ENCODE data around the gene AK5.

AK5 gene

GRCh38 chr1:77459881-77460280 lies 178.1 kb downstream of the AK5 start:
- H3K9me3 ChIP-seq (ENCODE audit: insufficient read depth, low read length): no peaks in the 10 kb centered on the region
- no peaks in the 10 kb centered on the region for H3F3A ChIP-seq (ENCODE audit: insufficient read depth)
- no peak overlapping the region for H3K9ac ChIP-seq (ENCODE audit: low read length)
- no peaks in the 10 kb centered on the region for H4K20me1 ChIP-seq (ENCODE audit: low read depth, low read length)
- H3K79me2 ChIP-seq (ENCODE audit: insufficient read depth, low read length): no peaks in the 10 kb centered on the region
- H3K27me3 ChIP-seq (ENCODE audit: low read length): no peaks in the 10 kb centered on the region
- H3K36me3 ChIP-seq (ENCODE audit: low read length): no peaks in the 10 kb centered on the region
- H3K27ac ChIP-seq (ENCODE audit: low read depth, low read length): no peak overlapping the region
- no peak overlapping the region for H2AFZ ChIP-seq (ENCODE audit: low read depth, low read length, severe bottlenecking)
- H3K4me2 ChIP-seq (ENCODE audit: low read depth, low read length, poor library complexity, severe bottlenecking): no peak overlapping the region
- no peaks in the 10 kb centered on the region for H3K9me2 ChIP-seq (replicated peaks; ENCODE audit: insufficient read depth, low read length)
- TF ChIP-seq EZH2phosphoT487 (conservative IDR thresholded peaks at IDR 0.05; ENCODE audit: low read length) (no peak), CTCF (IDR thresholded peaks at IDR 0.05; ENCODE audit: insufficient read depth, low read length, poor library complexity, severe bottlenecking) (no peak)
- no peak overlapping the region for H3K4me3 ChIP-seq (ENCODE audit: insufficient read depth, low read length, poor library complexity, severe bottlenecking)

- Histone ChIP-seq H3F3A (ENCODE audit: insufficient read depth) (no peaks in the 10 kb centered on the region), H3K9ac (ENCODE audit: low read length) (no peak overlapping the region), H2AFZ (ENCODE audit: low read depth, low read length, severe bottlenecking) (no peak overlapping the region), H3K9me3 (ENCODE audit: insufficient read depth, low read length) (no peaks in the 10 kb centered on the region), H3K9me2 (replicated peaks; ENCODE audit: insufficient read depth, low read length) (no peaks in the 10 kb centered on the region), H4K20me1 (ENCODE audit: low read depth, low read length) (no peaks in the 10 kb centered on the region), H3K27me3 (ENCODE audit: low read length) (no peaks in the 10 kb centered on the region), H3K27ac (ENCODE audit: low read depth, low read length) (no peak overlapping the region), H3K79me2 (ENCODE audit: insufficient read depth, low read length) (no peaks in the 10 kb centered on the region), H3K36me3 (ENCODE audit: low read length) (no peaks in the 10 kb centered on the region), H3K4me3 (ENCODE audit: insufficient read depth, low read length, poor library complexity, severe bottlenecking) (no peak overlapping the region), H3K4me2 (ENCODE audit: low read depth, low read length, poor library complexity, severe bottlenecking) (no peak overlapping the region)
- TF ChIP-seq EZH2phosphoT487 (conservative IDR thresholded peaks at IDR 0.05; ENCODE audit: low read length) (no peak), CTCF (IDR thresholded peaks at IDR 0.05; ENCODE audit: insufficient read depth, low read length, poor library complexity, severe bottlenecking) (no peak)
Measured at GRCh38 chr1:77461691-77462090, 179.9 kb downstream of the AK5 start.

DNA sequence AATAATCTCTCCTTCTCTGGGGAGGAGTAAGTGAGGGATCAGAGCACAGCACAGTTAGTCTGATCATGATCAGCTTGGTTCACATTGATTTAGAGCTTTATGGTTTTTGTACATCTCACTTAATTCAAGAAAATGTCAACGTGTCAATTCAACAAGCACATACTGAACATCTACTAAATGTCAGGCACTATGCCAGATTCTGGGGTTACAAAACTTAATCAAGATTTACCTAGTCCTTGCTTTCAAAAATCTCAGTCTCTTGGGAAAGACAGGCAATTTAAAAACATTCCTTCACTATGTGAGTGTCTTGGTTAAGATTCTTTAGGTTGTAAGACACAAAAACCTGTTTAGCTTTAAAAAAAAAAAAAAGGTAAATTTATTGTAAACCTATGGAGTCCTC lies 181.4 kb downstream of the AK5 start:
- TF ChIP-seq EZH2phosphoT487 (conservative IDR thresholded peaks at IDR 0.05; ENCODE audit: low read length): no peak
- TF ChIP-seq CTCF (IDR thresholded peaks at IDR 0.05; ENCODE audit: insufficient read depth, low read length, poor library complexity, severe bottlenecking): no peak
- H3K4me2 ChIP-seq (ENCODE audit: low read depth, low read length, poor library complexity, severe bottlenecking): no peak overlapping the region
- no peaks in the 10 kb centered on the region for H3K9me3 ChIP-seq (ENCODE audit: insufficient read depth, low read length)
- H3K79me2 ChIP-seq (ENCODE audit: insufficient read depth, low read length): no peaks in the 10 kb centered on the region
- H3K9ac ChIP-seq (ENCODE audit: low read length): no peak overlapping the region
- no peaks in the 10 kb centered on the region for H3K27me3 ChIP-seq (ENCODE audit: low read length)
- H3K27ac ChIP-seq (ENCODE audit: low read depth, low read length): no peak overlapping the region
- H4K20me1 ChIP-seq (ENCODE audit: low read depth, low read length): no peaks in the 10 kb centered on the region
- no peaks in the 10 kb centered on the region for H3K9me2 ChIP-seq (replicated peaks; ENCODE audit: insufficient read depth, low read length)
- no peak overlapping the region for H2AFZ ChIP-seq (ENCODE audit: low read depth, low read length, severe bottlenecking)
- no peaks in the 10 kb centered on the region for H3F3A ChIP-seq (ENCODE audit: insufficient read depth)
- no peak overlapping the region for H3K4me3 ChIP-seq (ENCODE audit: insufficient read depth, low read length, poor library complexity, severe bottlenecking)
- H3K36me3 ChIP-seq (ENCODE audit: low read length): no peaks in the 10 kb centered on the region

DNA sequence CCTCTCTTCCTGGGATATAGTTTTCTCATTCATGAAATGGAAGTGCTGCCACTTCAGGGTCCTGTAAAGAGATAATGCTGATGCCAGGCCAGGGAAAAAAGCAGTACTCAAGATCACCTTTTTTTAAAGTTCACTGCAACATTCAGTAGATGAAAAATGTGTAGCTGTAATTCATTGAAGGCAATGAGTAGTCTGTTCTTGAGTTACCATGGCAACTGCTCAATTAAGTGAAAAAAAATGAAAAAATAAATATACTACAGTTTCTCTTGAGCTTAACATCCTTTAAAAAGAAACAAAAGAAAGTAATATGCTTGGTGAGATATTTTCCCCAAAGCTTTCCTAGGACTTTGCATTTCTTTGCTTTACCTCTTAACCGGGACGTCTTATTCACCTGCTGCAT lies 183.3 kb downstream of the AK5 start:
- Histone ChIP-seq H3K27ac (ENCODE audit: low read depth, low read length) (no peak overlapping the region), H3K36me3 (ENCODE audit: low read length) (no peaks in the 10 kb centered on the region), H2AFZ (ENCODE audit: low read depth, low read length, severe bottlenecking) (no peak overlapping the region), H3K4me3 (ENCODE audit: insufficient read depth, low read length, poor library complexity, severe bottlenecking) (no peak overlapping the region), H3K79me2 (ENCODE audit: insufficient read depth, low read length) (no peaks in the 10 kb centered on the region), H3K9me2 (replicated peaks; ENCODE audit: insufficient read depth, low read length) (no peaks in the 10 kb centered on the region), H3K4me2 (ENCODE audit: low read depth, low read length, poor library complexity, severe bottlenecking) (no peak overlapping the region), H4K20me1 (ENCODE audit: low read depth, low read length) (no peaks in the 10 kb centered on the region), H3F3A (ENCODE audit: insufficient read depth) (no peaks in the 10 kb centered on the region), H3K27me3 (ENCODE audit: low read length) (no peaks in the 10 kb centered on the region), H3K9me3 (ENCODE audit: insufficient read depth, low read length) (no peaks in the 10 kb centered on the region), H3K9ac (ENCODE audit: low read length) (no peak overlapping the region)
- TF ChIP-seq EZH2phosphoT487 (conservative IDR thresholded peaks at IDR 0.05; ENCODE audit: low read length) (no peak), CTCF (IDR thresholded peaks at IDR 0.05; ENCODE audit: insufficient read depth, low read length, poor library complexity, severe bottlenecking) (no peak)
